Left lung (tissue), 10 donors: ENCODE measurements around the gene PPP6R1. TPM values are rescaled to one million over a fixed set of nuclear protein-coding genes. Genes with fewer than 3 reads are reported as not detected.

Experiments used
- ATAC-seq: fragments of 200-7000 bp; cut with Tn5 transposase; one replicate; pipeline ENCODE4 v1.9.1; 2020; ENCODE audit warnings: moderate library complexity
- DNase-seq, 4 donors: peaks; one replicate each; pipeline ENCODE4 v3.0.0-alpha.2; 2013 to 2020
- H3K27ac ChIP-seq, 2 donors: fragments of 200-600 bp; sonication (generic) in 1 of 2; one replicate each; pipeline versions ENCODE4 v1.5.0 to v1.8.0; 2020 to 2021
- H3K27me3 ChIP-seq, 2 donors: fragments of 200-600 bp; sonication (generic) in 1 of 2; one replicate each; pipeline versions ENCODE4 v1.5.0 to v1.8.0; 2020 to 2021
- H3K36me3 ChIP-seq, 2 donors: fragments of 200-600 bp; sonication (generic) in 1 of 2; one replicate each; pipeline versions ENCODE4 v1.5.0 to v1.8.0; 2020 to 2021
- H3K4me1 ChIP-seq, 2 donors: fragments of 200-600 bp; one replicate each; pipeline ENCODE4 v1.8.0; 2021
- H3K4me3 ChIP-seq, 2 donors: fragments of 200-600 bp; sonication (generic) in 1 of 2; one replicate each; pipeline versions ENCODE4 v1.5.0 to v1.8.0; 2020 to 2021; ENCODE audit warnings: mild to moderate bottlenecking in 1 of 2
- H3K9me3 ChIP-seq, 2 donors: fragments of 200-600 bp; sonication (generic) in 1 of 2; one replicate each; pipeline versions ENCODE4 v1.5.0 to v1.8.0; 2020 to 2021
- CTCF ChIP-seq, 2 donors: fragments of 200-600 bp; sonication (generic) in 1 of 2; IDR thresholded peaks; one replicate each; pipeline versions ENCODE4 v1.5.0 to v1.8.0; 2021; ENCODE audit warnings: antibody characterized with exemption in 2 of 2
- intact Hi-C, 2 donors: fragments of 100-400 bp; cut with DNase I; formaldehyde crosslinking; loops; one replicate each; pipeline versions ENCODE4 v1.11.2 to v1.14.2; 2022
- polyA plus RNA-seq, 6 donors: library from polyadenylated mRNA; unstranded; fragments of 120-200 nt; gene quantifications; one replicate each; pipeline ENCODE4 v1.2.1, GENCODE V29; 2013; ENCODE audit not compliant: insufficient read length in 6 of 6
- total RNA-seq, 2 donors: library from RNA; stranded (reverse); fragmentation: NEBNext Ultra II Directional; extraction: Animal tissue kit (Norgen Biotek cat#: 25700); gene quantifications; one replicate each; pipeline ENCODE4 v1.2.1, GENCODE V29; 2021
- donor health status: DM: no; HTN: yes; CAD: no.
- donor health status: DM: no; HTN: no; CAD: no.

The PPP6R1 gene
- total and polyA plus RNA-seq, 8 donors = 33.4 to 81.8 (median 41.8) TPM

GRCh38 chr19:55230780-55231179, 28.0 kb downstream of the PPP6R1 start:
- no peaks in the 10 kb centered on the region for H3K9me3 ChIP-seq
- H3K27ac ChIP-seq = no peak overlapping the region
- ATAC-seq (no peak), DNase-seq (peak in 1 of 4 donors; percentile 51)
- peaks cover 0 to 100% of the 10 kb centered on the region in 2 donors for H3K36me3 ChIP-seq
- intact Hi-C loops = no loop called here
- H3K27me3 ChIP-seq = no peaks in the 10 kb centered on the region
- H3K4me3 ChIP-seq = no peak overlapping the region
- TF ChIP-seq CTCF (IDR thresholded peaks at IDR 0.05) = no peak
- H3K4me1 ChIP-seq = no peaks in the 10 kb centered on the region

- Histone ChIP-seq H3K27ac (no peak overlapping the region), H3K36me3 (peaks cover 0 to 96% of the 10 kb centered on the region in 2 donors), H3K4me1 (no peaks in the 10 kb centered on the region), H3K27me3 (no peaks in the 10 kb centered on the region), H3K4me3 (no peak overlapping the region), H3K9me3 (no peaks in the 10 kb centered on the region)
- TF ChIP-seq CTCF (IDR thresholded peaks at IDR 0.05) = no peak
- DNase-seq = peak in 1 of 4 donors; percentile 59
- intact Hi-C loops = no loop called here
- ATAC-seq = no peak
These were observed 28.5 kb downstream of the PPP6R1 start for GRCh38 chr19:55230329-55230728.

GRCh38 chr19:55229789-55230182, 29.0 kb downstream of the PPP6R1 start:
- ATAC-seq (no peak), DNase-seq (peak in 1 of 4 donors; percentile 74)
- intact Hi-C loops = no loop called here
- Histone ChIP-seq H3K27me3 (no peaks in the 10 kb centered on the region), H3K27ac (no peak overlapping the region), H3K36me3 (peaks cover 0 to 91% of the 10 kb centered on the region in 2 donors), H3K4me3 (no peak overlapping the region), H3K4me1 (no peaks in the 10 kb centered on the region), H3K9me3 (no peaks in the 10 kb centered on the region)
- no peak for TF ChIP-seq CTCF (IDR thresholded peaks at IDR 0.05)

DNA sequence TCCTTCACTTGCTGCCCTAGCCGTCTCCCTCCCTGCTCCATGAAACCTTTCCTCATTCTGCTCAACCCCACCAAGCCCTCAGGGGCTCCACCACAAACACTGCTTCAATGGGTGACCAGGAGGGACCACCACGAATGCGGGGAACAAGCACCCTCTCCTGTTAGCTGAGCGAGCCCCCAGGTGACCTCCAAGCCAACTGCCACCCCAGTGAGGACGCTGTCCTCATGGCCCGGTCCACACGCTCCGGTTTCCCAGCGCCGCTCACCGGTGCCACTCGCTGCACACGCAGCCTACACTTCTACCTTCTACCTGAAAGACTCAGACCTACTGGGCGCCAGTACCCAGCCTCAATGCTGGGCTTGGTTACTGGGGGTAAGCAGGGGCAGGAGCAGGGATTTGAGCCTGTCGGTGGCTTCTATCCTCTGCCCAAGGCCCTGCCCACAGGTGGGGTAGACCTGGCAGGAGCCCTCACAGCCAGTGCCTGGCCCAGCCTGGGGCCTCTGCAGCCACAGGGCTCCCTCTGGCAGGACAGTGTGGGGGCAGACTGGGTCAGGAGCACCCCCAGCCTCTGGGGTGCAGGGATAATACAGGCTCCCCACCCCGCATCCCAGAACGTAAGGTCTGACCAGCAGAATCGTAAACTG, 29.6 kb downstream of the PPP6R1 start:
- intact Hi-C loops = no loop called here
- no peak overlapping the region for H3K4me3 ChIP-seq
- H3K36me3 ChIP-seq = peaks cover 0 to 88% of the 10 kb centered on the region in 2 donors
- no peaks in the 10 kb centered on the region for H3K9me3 ChIP-seq
- H3K4me1 ChIP-seq = no peaks in the 10 kb centered on the region
- ATAC-seq (no peak), DNase-seq (peak in 1 of 4 donors; percentile 65)
- H3K27ac ChIP-seq = no peak overlapping the region
- no peaks in the 10 kb centered on the region for H3K27me3 ChIP-seq
- no peak for TF ChIP-seq CTCF (IDR thresholded peaks at IDR 0.05)

DNA sequence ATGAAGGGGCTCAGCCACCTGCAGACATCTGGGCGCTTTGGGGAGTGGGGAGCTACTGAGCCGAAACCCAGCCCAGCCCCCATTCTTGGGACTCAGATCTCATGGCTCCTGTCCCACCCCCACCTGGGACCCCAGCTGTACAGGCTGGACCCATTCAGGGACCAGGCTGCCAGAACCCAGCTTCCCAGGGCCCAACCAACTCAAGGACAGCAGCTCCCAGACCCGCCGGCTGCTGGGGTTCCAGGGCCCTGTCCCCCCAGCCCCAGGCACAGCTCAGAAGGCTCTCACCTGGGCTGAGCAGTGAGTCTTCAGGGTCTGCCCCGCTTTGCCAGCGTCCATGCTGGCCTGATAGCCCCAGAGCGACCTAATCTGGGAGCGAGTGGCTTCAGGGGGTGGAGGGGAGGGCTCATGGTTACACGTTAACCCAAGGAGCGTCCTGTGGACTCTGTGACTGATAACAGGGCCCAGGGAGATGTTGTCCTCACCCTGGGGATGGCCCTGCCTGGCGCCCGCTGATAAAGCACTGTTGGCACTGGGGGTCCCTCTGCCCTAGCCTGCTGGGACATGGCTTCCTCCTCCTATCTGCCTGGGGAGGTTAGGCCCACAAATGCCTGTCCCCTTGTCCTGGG, 30.3 kb downstream of the PPP6R1 start, which contains the start of gene TMEM86B:
Gene TMEM86B, minus strand, starts transcription at position 361 of the 629 bp plus-strand sequence. Its CDS starts 22 bp downstream, at position 339.
- no peak for ATAC-seq
- H3K36me3 ChIP-seq = peaks cover 0 to 88% of the 10 kb centered on the region in 2 donors
- no peak within 1 kb of the TSS for H3K27ac ChIP-seq

More for the DNA sequence above, 30.3 kb downstream of the PPP6R1 start, which contains the start of gene TMEM86B:
- no peaks in the 10 kb centered on the region for H3K27me3 ChIP-seq
- TF ChIP-seq CTCF (IDR thresholded peaks at IDR 0.05) = no peak
- no peak within 1 kb of the TSS for H3K4me3 ChIP-seq
- no peaks in the 10 kb centered on the region for H3K4me1 ChIP-seq
- peak in 1 of 4 donors; percentile 42 for DNase-seq
- intact Hi-C loops = no loop called here
- no peaks in the 10 kb centered on the region for H3K9me3 ChIP-seq
